Ascending aorta (tissue), 2 donors: ENCODE measurements around the gene CNTLN. TPM values are rescaled to one million over a fixed set of nuclear protein-coding genes. Genes with fewer than 3 reads are reported as not detected.

Experiments
- DNase-seq, 2 donors: peaks; one replicate each; pipeline ENCODE4 v3.0.0-alpha.2; 2019; ENCODE audit warnings: low spot score in 2 of 2
- H3K27ac ChIP-seq, 2 donors: fragments of 200-600 bp; sonication (generic); one replicate each; pipeline ENCODE4 v1.5.1; 2016 to 2017; ENCODE audit warnings: mild to moderate bottlenecking in 1 of 2
- H3K27me3 ChIP-seq: fragments of 200-600 bp; sonication (generic); one replicate; pipeline ENCODE4 v1.5.1; 2017
- H3K36me3 ChIP-seq, 2 donors: fragments of 200-600 bp; sonication (generic); one replicate each; pipeline ENCODE4 v1.5.1; 2016
- H3K4me1 ChIP-seq, 2 donors: fragments of 200-600 bp; sonication (generic); one replicate each; pipeline ENCODE4 v1.5.1; 2016 to 2017; ENCODE audit warnings: mild to moderate bottlenecking in 1 of 2
- H3K4me3 ChIP-seq, 2 donors: fragments of 200-600 bp; sonication (generic); one replicate each; pipeline ENCODE4 v1.5.1; 2016 to 2017; ENCODE audit warnings: mild to moderate bottlenecking in 1 of 2
- H3K9me3 ChIP-seq, 2 donors: fragments of 200-600 bp; sonication (generic); one replicate each; pipeline ENCODE4 v1.5.1; 2016
- CTCF ChIP-seq, 3 experiments: fragments of 200-600 bp in 2 of 3; fragments of 450-650 bp in 1 of 3; sonication (generic) in 2 of 3; IDR thresholded peaks; one replicate each; pipeline ENCODE4 v1.5.1; 2016 to 2019; ENCODE audit warnings: antibody characterized with exemption in 3 of 3, mild to moderate bottlenecking in 1 of 3, moderate library complexity in 1 of 3
- intact Hi-C: fragments of 100-400 bp; cut with DNase I; formaldehyde crosslinking; loops from one replicate; pipeline ENCODE4 v1.15.1; 2023
- total RNA-seq: library from RNA; depleted of rRNA; stranded (reverse); fragments of >200 nt; gene quantifications from one replicate; pipeline ENCODE4 v1.1.0, GENCODE V29; 2016

The CNTLN gene
- total RNA-seq, 1 donor from 2014 or later: 3.5 TPM

GRCh38 chr9:17488662-17489061, 353.8 kb downstream of the CNTLN start:
- no peaks in the 10 kb centered on the region for H3K4me1 ChIP-seq
- intact Hi-C loops: no loop called here
- TF ChIP-seq CTCF (IDR thresholded peaks at IDR 0.05): no peak

DNA sequence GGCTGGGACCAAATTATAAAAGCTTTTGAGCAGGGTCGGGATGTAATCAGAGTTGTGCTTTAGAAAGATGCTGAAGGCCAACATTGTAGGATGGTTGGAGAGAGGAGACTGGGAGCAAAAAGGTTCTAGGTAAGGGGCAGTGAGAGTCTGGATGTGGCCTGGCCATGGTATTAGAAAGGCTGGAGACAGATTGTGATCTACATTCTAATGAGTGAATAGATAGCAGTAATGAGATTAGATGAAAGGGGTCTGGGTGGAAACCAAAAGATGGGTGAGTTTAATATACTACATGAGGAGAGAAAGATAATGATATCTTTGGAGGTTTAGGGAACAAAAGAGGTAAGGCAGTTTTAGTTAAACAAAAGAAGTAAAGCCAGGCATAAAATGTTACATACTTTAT, 355.3 kb downstream of the CNTLN start:
- no peak for DNase-seq
- peaks cover 6% of the 10 kb centered on the region in 2 donors for H3K36me3 ChIP-seq

More at GRCh38 chr9:17488662-17489061, 353.8 kb downstream of the CNTLN start:
- DNase-seq: no peak
- Histone ChIP-seq H3K27ac (no peak overlapping the region), H3K27me3 (no peaks in the 10 kb centered on the region), H3K4me3 (no peak overlapping the region), H3K9me3 (no peaks in the 10 kb centered on the region), H3K36me3 (peaks cover 6% of the 10 kb centered on the region in 2 donors)

GRCh38 chr9:17491780-17492179, 356.9 kb downstream of the CNTLN start:
- TF ChIP-seq CTCF (IDR thresholded peaks at IDR 0.05): no peak
- DNase-seq: no peak
- H3K27ac ChIP-seq: no peak overlapping the region
- no peaks in the 10 kb centered on the region for H3K27me3 ChIP-seq
- H3K4me3 ChIP-seq: no peak overlapping the region
- intact Hi-C loops: no loop called here
- H3K4me1 ChIP-seq: no peaks in the 10 kb centered on the region
- peaks cover 6 to 14% of the 10 kb centered on the region in 2 donors for H3K36me3 ChIP-seq
- no peaks in the 10 kb centered on the region for H3K9me3 ChIP-seq

More for the DNA sequence above, 355.3 kb downstream of the CNTLN start:
- no peaks in the 10 kb centered on the region for H3K27me3 ChIP-seq
- no peak for TF ChIP-seq CTCF (IDR thresholded peaks at IDR 0.05)
- H3K27ac ChIP-seq: no peak overlapping the region
- H3K9me3 ChIP-seq: no peaks in the 10 kb centered on the region
- H3K4me3 ChIP-seq: no peak overlapping the region
- H3K4me1 ChIP-seq: no peaks in the 10 kb centered on the region
- intact Hi-C loops: no loop called here

DNA sequence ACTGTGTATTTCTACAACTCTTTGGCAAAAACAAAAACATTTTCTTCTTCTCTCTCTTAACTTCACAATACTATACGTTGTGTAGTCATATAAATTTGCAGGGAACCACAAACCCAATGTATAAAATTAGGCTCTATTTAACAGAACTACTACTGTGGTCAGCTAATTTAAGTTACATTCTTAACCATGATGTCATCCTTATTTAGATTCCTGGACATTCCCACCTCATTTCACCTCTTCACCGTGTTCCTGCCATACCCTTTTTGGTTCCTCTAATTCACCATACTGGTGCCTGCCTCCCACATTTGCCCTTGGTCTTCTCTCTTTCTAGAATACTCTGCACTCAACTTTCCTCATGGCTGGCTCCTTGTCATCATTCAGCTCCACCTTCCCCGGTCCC, 368.4 kb downstream of the CNTLN start:
- intact Hi-C loops: no loop called here

DNA sequence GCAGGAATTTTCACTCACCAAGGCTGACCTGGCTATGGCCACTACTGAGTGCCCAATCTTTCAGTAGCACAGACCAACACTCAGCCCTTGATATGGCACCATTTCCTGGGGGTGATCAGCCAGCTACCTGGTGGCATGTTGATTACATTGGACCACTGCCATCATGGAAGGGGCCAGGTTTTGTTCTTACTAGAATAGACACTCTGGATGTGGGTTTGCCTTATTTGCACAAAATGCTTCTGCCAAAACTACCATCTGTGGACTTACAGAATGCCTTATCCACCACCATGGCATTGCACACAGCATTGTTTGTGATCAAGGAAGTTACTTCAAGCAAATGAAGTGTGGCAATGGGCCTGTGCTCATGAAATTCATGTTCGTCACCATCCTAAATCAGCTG, 374.3 kb downstream of the CNTLN start:
- Histone ChIP-seq H3K27me3 (no peaks in the 10 kb centered on the region), H3K36me3 (no peaks in the 10 kb centered on the region), H3K9me3 (no peaks in the 10 kb centered on the region), H3K4me3 (no peak overlapping the region), H3K4me1 (no peaks in the 10 kb centered on the region), H3K27ac (no peak overlapping the region)
- DNase-seq: no peak
- no peak for TF ChIP-seq CTCF (IDR thresholded peaks at IDR 0.05)
- intact Hi-C loops: no loop called here

More for the DNA sequence above, 368.4 kb downstream of the CNTLN start:
- Histone ChIP-seq H3K4me3 (no peak overlapping the region), H3K27me3 (no peaks in the 10 kb centered on the region), H3K9me3 (no peaks in the 10 kb centered on the region), H3K27ac (no peak overlapping the region), H3K4me1 (no peaks in the 10 kb centered on the region), H3K36me3 (no peaks in the 10 kb centered on the region)
- TF ChIP-seq CTCF (IDR thresholded peaks at IDR 0.05): no peak
- DNase-seq: no peak

- H3K36me3 ChIP-seq: no peaks in the 10 kb centered on the region
- intact Hi-C loops: no loop called here
- no peak overlapping the region for H3K4me3 ChIP-seq
- H3K9me3 ChIP-seq: no peaks in the 10 kb centered on the region
- H3K27ac ChIP-seq: no peak overlapping the region
- no peak for DNase-seq
- no peaks in the 10 kb centered on the region for H3K27me3 ChIP-seq
- no peaks in the 10 kb centered on the region for H3K4me1 ChIP-seq
- TF ChIP-seq CTCF (IDR thresholded peaks at IDR 0.05): no peak
Measured at GRCh38 chr9:17509701-17510100, 374.9 kb downstream of the CNTLN start.
